Mesothelial cell of epicardium (in vitro differentiated cells): ENCODE measurements around the gene PSMD9. TPM values are rescaled to one million over a fixed set of nuclear protein-coding genes. Genes with fewer than 3 reads are reported as not detected.

Experiments used
- DNase-seq, 2 experiments: peaks; one replicate each; pipeline ENCODE4 v3.0.0; 2021; ENCODE audit warnings: low spot score in 2 of 2; ENCODE audit not compliant: unreplicated experiment in 2 of 2
- H3K27ac Mint-ChIP-seq: 2 replicates; pipeline ENCODE4 v1.8.0; 2021; ENCODE audit warnings: mixed read lengths
- H3K27me3 Mint-ChIP-seq: 2 replicates; pipeline ENCODE4 v1.8.0; 2021; ENCODE audit warnings: low read depth, mixed read lengths
- H3K36me3 Mint-ChIP-seq: 2 replicates; pipeline ENCODE4 v1.8.0; 2021; ENCODE audit warnings: mixed read lengths
- H3K4me1 Mint-ChIP-seq: 2 replicates; pipeline ENCODE4 v1.8.0; 2021; ENCODE audit warnings: mixed read lengths
- H3K4me3 Mint-ChIP-seq: 2 replicates; pipeline ENCODE4 v1.8.0; 2021; ENCODE audit warnings: mild to moderate bottlenecking, moderate library complexity, mixed read lengths
- H3K9me3 Mint-ChIP-seq: 2 replicates; pipeline ENCODE4 v1.8.0; 2021; ENCODE audit warnings: mixed read lengths
- CTCF ChIP-seq: fragments of 200-600 bp; sonication (generic); IDR thresholded peaks from one replicate; pipeline ENCODE4 v1.5.0; 2021; ENCODE audit warnings: antibody characterized with exemption; ENCODE audit not compliant: unreplicated experiment
- total RNA-seq: library from RNA; stranded (reverse); gene quantifications from 3 replicates; pipeline ENCODE4 v1.2.1, GENCODE V29; 2021

PSMD9 gene
- 34.1 to 38.6 TPM (median 36.3 TPM) in 3 replicates for total RNA-seq

- peaks cover 4% of the 10 kb centered on the region for H3K36me3 Mint-ChIP-seq
These were observed at the start of gene PSMD9 for GRCh38 chr12:121888478-121889273. Gene PSMD9, plus strand, starts transcription at chr12:121888790. Its CDS starts 67 bp downstream, at chr12:121888857.

GRCh38 chr12:121839106-121839992 is 49.2 kb upstream of the PSMD9 start:
- Mint-ChIP-seq H3K36me3 (no peaks in the 10 kb centered on the region), H3K4me3 (peak overlapping the region; percentile 96), H3K27me3 (no peaks in the 10 kb centered on the region), H3K4me1 (peaks cover 18% of the 10 kb centered on the region), H3K27ac (peak overlapping the region; percentile 96), H3K9me3 (no peaks in the 10 kb centered on the region)
- no peak for TF ChIP-seq CTCF
- peak; percentile 100 for DNase-seq

More at GRCh38 chr12:121888478-121889273, at the start of gene PSMD9:
- Mint-ChIP-seq H3K4me1 (peaks cover 21% of the 10 kb centered on the region), H3K9me3 (no peaks in the 10 kb centered on the region), H3K27me3 (peaks cover 5% of the 10 kb centered on the region), H3K4me3 (peak within 1 kb of the TSS; percentile 95), H3K27ac (peak within 1 kb of the TSS; percentile 99)
- DNase-seq, result peak; percentile 93 to 95
- no peak for TF ChIP-seq CTCF

GRCh38 chr12:121839993-121840761 is 48.4 kb upstream of the PSMD9 start:
- peaks cover 18% of the 10 kb centered on the region for H3K4me1 Mint-ChIP-seq
- no peaks in the 10 kb centered on the region for H3K36me3 Mint-ChIP-seq
- no peaks in the 10 kb centered on the region for H3K27me3 Mint-ChIP-seq
- DNase-seq, result no peak
- peak overlapping the region; percentile 96 for H3K27ac Mint-ChIP-seq
- no peaks in the 10 kb centered on the region for H3K9me3 Mint-ChIP-seq
- H3K4me3 Mint-ChIP-seq, result peak overlapping the region; percentile 96
- TF ChIP-seq CTCF, result no peak

- H3K4me3 Mint-ChIP-seq, result no peak overlapping the region
These were observed 45.2 kb upstream of the PSMD9 start for GRCh38 chr12:121843236-121843982.

More at GRCh38 chr12:121843236-121843982, 45.2 kb upstream of the PSMD9 start:
- no peaks in the 10 kb centered on the region for H3K9me3 Mint-ChIP-seq
- TF ChIP-seq CTCF, result no peak
- peak overlapping the region; percentile 22 for H3K27ac Mint-ChIP-seq
- peaks cover 18% of the 10 kb centered on the region for H3K4me1 Mint-ChIP-seq
- no peaks in the 10 kb centered on the region for H3K36me3 Mint-ChIP-seq
- DNase-seq, result no peak
- no peaks in the 10 kb centered on the region for H3K27me3 Mint-ChIP-seq
